ENCODE measurements around the gene ALDH18A1.

- no peak for TF ChIP-seq EP300 (conservative IDR thresholded peaks at IDR 0.05; ENCODE audit: poor library complexity, severe bottlenecking)
- TF ChIP-seq CTCF (IDR thresholded peaks at IDR 0.05; ENCODE audit: poor library complexity, severe bottlenecking): no peak
- TF ChIP-seq POLR2AphosphoS5 (IDR thresholded peaks at IDR 0.05): no peak
- no peak for TF ChIP-seq MXI1 (conservative IDR thresholded peaks at IDR 0.05; ENCODE audit: poor library complexity, severe bottlenecking)
- TF ChIP-seq TAF1 (IDR thresholded peaks at IDR 0.05; ENCODE audit: low read depth): no peak
Measured at GRCh38 chr10:95693071-95693667, 36.7 kb upstream of the ALDH18A1 start.

All from neural cell (in vitro differentiated cells).